Lower leg skin (tissue), 3 donors: ENCODE measurements around the gene PATE4.

Experiments
- CTCF ChIP-seq, 3 donors: fragments of 450-650 bp; IDR thresholded peaks; one replicate each; pipeline ENCODE4 v1.5.1; 2016; ENCODE audit warnings: antibody characterized with exemption in 3 of 3, mild to moderate bottlenecking in 3 of 3, moderate library complexity in 2 of 3
- POLR2A ChIP-seq, 2 donors: fragments of 450-650 bp; IDR thresholded peaks; one replicate each; pipeline ENCODE4 v1.6.1; 2016 to 2017; ENCODE audit warnings: antibody characterized with exemption in 2 of 2, mild to moderate bottlenecking in 1 of 2, moderate library complexity in 1 of 2

- TF ChIP-seq POLR2A (IDR thresholded peaks at IDR 0.05) (no peak), CTCF (IDR thresholded peaks at IDR 0.05) (no peak)
These were observed 50.3 kb downstream of the PATE4 start for GRCh38 chr11:125883375-125883774.
